GM19467 (cell line): Measurements from ENCODE around the gene SFR1.

Source experiments
- ATAC-seq: cut with Tn5 transposase; IDR thresholded peaks from one replicate; pipeline ENCODE4 v1.9.1; 2021; ENCODE audit warnings: mild to moderate bottlenecking, moderate library complexity; ENCODE audit not compliant: unreplicated experiment

SFR1 gene

DNA sequence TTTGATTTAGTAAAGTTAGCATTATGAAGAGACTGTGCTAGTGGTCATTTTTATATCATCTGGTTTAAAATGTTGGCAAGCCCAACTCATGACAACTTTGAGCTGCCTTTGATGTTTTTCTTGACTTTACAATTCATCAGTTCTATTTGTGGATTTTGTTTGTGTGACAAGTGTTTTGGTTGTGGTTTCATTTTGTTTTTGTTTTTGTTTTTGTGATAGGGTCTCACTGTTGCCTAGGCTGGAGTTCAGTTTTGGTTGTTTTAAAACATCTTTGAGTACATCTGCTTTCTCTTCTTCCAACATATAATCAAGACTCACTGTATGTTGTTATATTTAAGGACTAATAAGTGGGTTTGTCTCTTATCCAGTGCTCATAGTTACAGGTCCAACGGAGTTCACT lies 17.6 kb upstream of the SFR1 start:
- ATAC-seq = no peak

DNA sequence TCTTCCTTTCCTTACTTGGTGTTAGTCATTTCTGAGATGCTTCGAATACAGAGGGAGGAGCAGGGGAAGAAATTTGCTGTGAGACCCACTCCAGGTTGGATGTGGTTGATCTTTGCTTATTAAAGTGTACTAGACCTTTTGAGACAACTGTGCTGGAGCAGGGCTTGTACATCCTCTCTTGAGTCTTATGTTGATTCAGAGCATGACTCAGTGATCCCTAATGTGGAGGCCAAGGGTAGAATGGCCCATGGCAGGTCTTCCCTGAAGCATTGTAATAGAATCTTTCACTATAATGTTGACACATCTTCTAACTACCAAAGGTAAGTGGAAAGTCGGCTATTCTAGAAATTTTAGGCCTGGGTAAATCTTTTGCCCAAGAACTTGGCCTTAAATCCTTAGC lies 17.0 kb upstream of the SFR1 start:
- no peak for ATAC-seq

GRCh38 chr10:104109908-104110662 lies 11.9 kb upstream of the SFR1 start:
- ATAC-seq = peak; percentile 71

DNA sequence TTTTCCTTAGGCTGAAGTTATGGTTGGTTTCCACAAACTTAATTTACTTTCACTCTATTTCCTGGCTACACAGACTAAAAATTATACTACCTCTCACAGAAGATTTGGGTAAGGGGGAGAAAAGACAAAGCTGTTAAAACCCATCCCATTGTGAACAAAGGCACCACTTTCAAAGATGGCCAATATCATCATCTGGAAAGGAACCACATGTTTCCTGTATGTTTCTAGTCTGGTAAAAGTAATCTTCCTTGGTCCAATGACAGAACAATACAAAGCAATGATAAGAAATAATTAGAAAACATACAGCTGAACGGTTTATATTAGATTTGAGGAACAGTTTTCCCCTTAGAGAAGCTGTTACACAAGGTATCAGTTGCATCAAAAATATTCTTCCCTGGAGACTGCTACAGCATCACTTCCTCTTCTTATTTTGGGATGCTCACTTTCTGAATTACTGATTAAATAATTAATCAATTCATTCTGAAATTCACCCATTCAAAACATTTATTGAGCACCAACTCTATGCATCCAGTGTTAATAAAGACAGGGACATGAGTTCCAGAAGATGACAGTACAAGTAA lies 8.5 kb upstream of the SFR1 start:
- no peak for ATAC-seq

DNA sequence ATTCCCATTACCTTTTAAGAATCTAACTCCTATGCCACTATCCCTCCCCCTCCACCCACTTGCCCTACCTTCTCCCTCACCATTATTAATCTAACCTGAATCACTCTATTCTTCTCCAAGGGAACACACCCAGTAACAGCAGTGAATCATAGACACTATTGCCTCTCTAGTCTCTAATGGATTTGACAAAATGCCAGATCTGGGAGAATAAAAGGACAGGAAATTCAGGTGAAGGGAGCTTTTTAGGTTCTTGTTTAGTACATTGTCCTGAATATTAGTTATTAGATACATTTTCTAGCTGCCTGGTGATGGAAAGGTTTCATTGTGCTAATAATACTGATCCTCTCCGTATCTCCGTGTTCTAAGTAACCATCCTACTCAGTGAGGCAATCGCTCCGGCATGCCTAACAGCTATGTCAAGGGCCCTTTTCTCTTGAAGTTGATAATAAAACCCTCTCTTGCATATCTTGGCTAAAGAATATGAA lies 4.1 kb upstream of the SFR1 start:
- no peak for ATAC-seq

- no peak for ATAC-seq
These were observed 2.0 kb upstream of the SFR1 start for GRCh38 chr10:104119996-104120395.

GRCh38 chr10:104120512-104120902 lies 1.5 kb upstream of the SFR1 start:
- ATAC-seq = no peak

GRCh38 chr10:104120903-104121484 lies 977 bp upstream of the SFR1 start:
- peak; percentile 20 for ATAC-seq

- ATAC-seq = peak; percentile 0
These were observed 495 bp downstream of the SFR1 start for GRCh38 chr10:104122225-104123107.

DNA sequence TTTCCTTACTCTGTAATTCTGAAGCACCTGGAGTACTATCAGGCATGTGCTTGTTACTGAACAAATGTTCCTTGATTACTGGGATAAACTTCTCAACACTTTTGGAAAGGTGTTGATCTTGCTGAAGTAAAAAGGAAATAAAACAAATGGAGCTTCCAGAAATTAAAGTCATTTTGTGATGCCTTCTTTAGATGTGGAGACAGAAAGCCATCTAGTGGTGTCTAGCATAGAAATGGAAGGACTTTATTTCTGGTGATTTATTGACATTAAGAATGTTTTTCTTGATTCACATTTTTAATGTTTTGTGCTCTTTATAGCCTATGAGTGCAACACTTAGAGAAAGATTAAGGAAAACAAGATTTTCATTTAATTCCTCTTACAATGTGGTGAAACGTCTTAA lies 1.4 kb downstream of the SFR1 start:
- no peak for ATAC-seq

GRCh38 chr10:104127411-104127810 lies 5.4 kb downstream of the SFR1 start:
- ATAC-seq = no peak

DNA sequence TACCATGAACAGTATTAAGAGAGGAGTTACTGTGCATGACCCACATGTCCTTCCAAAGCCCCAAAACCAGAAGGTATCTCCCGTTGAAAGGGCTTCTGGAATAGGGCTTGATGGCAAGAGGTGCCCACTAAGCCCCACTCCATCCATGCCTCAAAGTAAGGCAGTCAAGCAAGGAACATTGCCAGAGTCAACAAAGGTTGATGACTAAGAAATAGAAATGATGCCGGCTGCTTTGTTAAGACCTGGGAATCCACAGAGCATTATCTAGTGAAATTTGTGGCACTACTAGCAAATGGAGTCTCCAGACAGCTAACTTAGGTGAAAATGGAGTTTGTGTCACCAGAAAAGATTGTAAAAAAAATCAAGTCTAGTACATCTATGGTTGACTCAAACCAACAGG lies 6.2 kb downstream of the SFR1 start:
- no peak for ATAC-seq

- ATAC-seq = no peak
These were observed 8.1 kb downstream of the SFR1 start for GRCh38 chr10:104130041-104130440.

- ATAC-seq = no peak
These were observed 16.2 kb downstream of the SFR1 start for GRCh38 chr10:104138131-104138530.

DNA sequence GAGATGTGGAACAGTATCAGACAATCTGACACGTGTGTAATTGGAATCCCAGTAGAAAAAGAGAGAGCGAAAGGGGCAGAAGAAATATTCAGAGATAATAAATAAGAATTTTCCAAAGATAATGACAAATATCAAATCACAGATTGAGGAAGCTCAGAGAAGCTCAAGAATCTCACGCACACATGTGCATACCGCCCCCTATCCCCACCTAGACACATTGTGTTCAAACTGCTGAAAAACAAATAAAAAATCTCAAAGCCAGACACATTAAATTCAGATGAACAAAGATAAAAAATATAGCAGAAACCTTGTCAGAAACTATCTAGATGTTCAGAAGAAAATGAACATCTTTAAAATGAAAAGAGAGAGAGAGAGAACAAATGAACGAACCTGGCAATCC lies 17.2 kb downstream of the SFR1 start:
- no peak for ATAC-seq

DNA sequence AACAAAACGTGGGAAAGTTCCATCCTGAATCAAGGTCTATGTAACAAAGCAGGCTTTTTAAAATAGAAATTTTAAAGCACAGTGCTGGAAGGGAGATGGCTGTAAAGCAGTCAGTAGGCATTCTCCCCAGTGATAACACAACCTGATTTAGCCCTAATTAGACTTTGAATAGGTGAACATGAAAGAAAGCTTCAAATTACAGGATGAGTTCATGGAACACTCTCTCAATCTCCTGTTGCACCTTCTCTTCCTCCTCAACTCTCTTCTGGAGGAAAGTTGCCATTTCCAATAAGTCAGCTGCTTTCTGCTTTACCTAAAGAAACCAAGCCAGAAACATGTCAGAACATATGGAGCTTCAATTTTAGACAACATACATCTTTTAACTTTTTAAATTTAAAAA lies 20.1 kb downstream of the SFR1 start:
- no peak for ATAC-seq

- ATAC-seq = no peak
These were observed 21.9 kb downstream of the SFR1 start for GRCh38 chr10:104143829-104144228.

DNA sequence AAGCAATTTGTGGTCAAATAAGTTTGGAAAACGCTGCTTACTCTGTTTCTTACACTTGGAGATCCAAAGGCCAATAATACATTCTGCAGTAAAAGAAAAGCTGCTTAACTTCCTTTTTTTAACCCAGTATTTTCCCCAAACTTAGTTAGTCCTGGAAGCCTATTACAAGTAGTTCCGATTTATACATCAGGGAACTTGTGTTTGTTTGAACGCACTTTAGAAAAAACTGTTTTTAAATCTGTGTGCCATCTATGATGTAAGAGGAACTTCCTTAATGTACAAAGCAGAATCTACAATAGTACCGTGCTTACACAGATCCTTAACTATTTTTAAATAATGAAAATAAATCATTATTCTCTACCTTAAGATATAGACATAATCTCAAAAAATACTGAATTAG lies 23.0 kb downstream of the SFR1 start:
- ATAC-seq = no peak

- no peak for ATAC-seq
These were observed 24.9 kb downstream of the SFR1 start for GRCh38 chr10:104146882-104147281.

DNA sequence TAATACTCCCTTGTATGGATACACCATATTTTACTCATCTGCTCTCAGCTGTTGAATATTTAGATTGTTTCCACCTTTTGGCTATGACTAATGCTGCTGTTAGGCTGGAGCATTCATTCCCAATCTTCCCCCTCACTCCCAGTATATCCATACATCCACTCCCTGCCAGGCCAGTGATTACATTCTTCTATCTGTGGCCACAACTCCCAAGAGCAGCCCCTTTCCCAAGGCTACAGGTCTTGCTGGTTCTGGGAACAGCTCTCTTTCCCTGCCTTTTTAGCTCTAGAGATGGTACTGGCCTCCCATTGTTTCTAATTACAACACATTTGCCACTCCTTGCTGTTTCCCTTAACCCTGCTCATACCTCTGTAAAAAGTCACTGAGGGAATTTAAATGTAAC lies 28.2 kb downstream of the SFR1 start:
- ATAC-seq = no peak

- ATAC-seq = no peak
These were observed 29.8 kb downstream of the SFR1 start for GRCh38 chr10:104151737-104152136.
